OCI-LY1 (cell line): ENCODE data around the gene PGAP1.

Experiments used
- H2AFZ ChIP-seq: fragments of 200-600 bp; sonication (generic), shearing (Covaris generic); 2 replicates; pipeline ENCODE4 v1.6.0; 2014; ENCODE audit warnings: antibody characterized with exemption, mild to moderate bottlenecking, low read length
- H3F3A ChIP-seq: fragments of 200-600 bp; sonication (generic), shearing (Covaris generic); 2 replicates; pipeline ENCODE4 v1.6.0; 2014; ENCODE audit warnings: mild to moderate bottlenecking, antibody characterized with exemption, low read length, moderate library complexity; ENCODE audit not compliant: insufficient read depth
- H3K27ac ChIP-seq: fragments of 200-600 bp; sonication (generic); 2 replicates; pipeline ENCODE4 v1.5.1; 2014; ENCODE audit warnings: low read length, mixed run types, mild to moderate bottlenecking, low read depth; ENCODE audit not compliant: poor library complexity, severe bottlenecking
- H3K27me3 ChIP-seq: fragments of 200-600 bp; sonication (generic); 2 replicates; pipeline ENCODE4 v1.6.0; 2014; ENCODE audit warnings: antibody characterized with exemption, mild to moderate bottlenecking, low read length, moderate library complexity; ENCODE audit not compliant: insufficient read depth
- H3K36me3 ChIP-seq: fragments of 200-600 bp; sonication (generic); 2 replicates; pipeline ENCODE4 v1.6.1; 2014; ENCODE audit warnings: mild to moderate bottlenecking, antibody characterized with exemption, low read length, moderate library complexity, mixed read lengths; ENCODE audit not compliant: insufficient read depth
- H3K4me1 ChIP-seq: fragments of 200-600 bp; sonication (generic); 2 replicates; pipeline ENCODE4 v1.5.1; 2014; ENCODE audit warnings: mild to moderate bottlenecking, low read length, moderate library complexity; ENCODE audit not compliant: insufficient read depth, severe bottlenecking
- H3K4me2 ChIP-seq: fragments of 200-600 bp; sonication (generic), shearing (Covaris generic); 2 replicates; pipeline ENCODE4 v1.6.1; 2014; ENCODE audit warnings: low read length
- H3K4me3 ChIP-seq: fragments of 200-600 bp; sonication (generic); 2 replicates; pipeline ENCODE4 v1.5.1; 2014; ENCODE audit warnings: low read length, low read depth, mild to moderate bottlenecking, mixed read lengths; ENCODE audit not compliant: poor library complexity, severe bottlenecking
- H3K79me2 ChIP-seq: fragments of 200-600 bp; shearing (Covaris generic); 2 replicates; pipeline ENCODE4 v1.6.1; 2016; ENCODE audit warnings: mixed run types, low read length, mixed read lengths; ENCODE audit not compliant: insufficient read depth
- H3K9ac ChIP-seq: fragments of 200-600 bp; sonication (generic), shearing (Covaris generic); 2 replicates; pipeline ENCODE4 v1.6.1; 2014; ENCODE audit warnings: mild to moderate bottlenecking, low read length, mixed read lengths
- H3K9me2 ChIP-seq: fragments of 200-600 bp; sonication (generic), shearing (Covaris generic); 2 replicates; pipeline ENCODE4 v1.6.1; 2014; ENCODE audit warnings: low read depth, mild to moderate bottlenecking, low read length, mixed read lengths
- H3K9me3 ChIP-seq: fragments of 200-600 bp; shearing (Covaris generic); 2 replicates; pipeline ENCODE4 v1.6.1; 2014; ENCODE audit warnings: low read length, mixed read lengths
- H4K20me1 ChIP-seq: fragments of 200-600 bp; sonication (generic), shearing (Covaris generic); 2 replicates; pipeline ENCODE4 v1.6.0; 2016; ENCODE audit warnings: mild to moderate bottlenecking, low read length; ENCODE audit not compliant: insufficient read depth
- EZH2 ChIP-seq: fragments of 200-600 bp; sonication (generic), shearing (Covaris generic); IDR thresholded peaks from 2 replicates; pipeline ENCODE4 v1.8.0; 2017; ENCODE audit warnings: borderline replicate concordance, mixed run types, mild to moderate bottlenecking, antibody characterized with exemption, low read length, moderate library complexity, mixed read lengths
- TF ChIP-seq, protein P1 (sequence below): fragments of 200-600 bp; sonication (generic), shearing (Covaris generic); IDR thresholded peaks from 2 replicates; pipeline ENCODE4 v1.5.1; 2017; ENCODE audit warnings: mild to moderate bottlenecking, antibody characterized with exemption, low read length, moderate library complexity, mixed read lengths

PGAP1 gene

DNA sequence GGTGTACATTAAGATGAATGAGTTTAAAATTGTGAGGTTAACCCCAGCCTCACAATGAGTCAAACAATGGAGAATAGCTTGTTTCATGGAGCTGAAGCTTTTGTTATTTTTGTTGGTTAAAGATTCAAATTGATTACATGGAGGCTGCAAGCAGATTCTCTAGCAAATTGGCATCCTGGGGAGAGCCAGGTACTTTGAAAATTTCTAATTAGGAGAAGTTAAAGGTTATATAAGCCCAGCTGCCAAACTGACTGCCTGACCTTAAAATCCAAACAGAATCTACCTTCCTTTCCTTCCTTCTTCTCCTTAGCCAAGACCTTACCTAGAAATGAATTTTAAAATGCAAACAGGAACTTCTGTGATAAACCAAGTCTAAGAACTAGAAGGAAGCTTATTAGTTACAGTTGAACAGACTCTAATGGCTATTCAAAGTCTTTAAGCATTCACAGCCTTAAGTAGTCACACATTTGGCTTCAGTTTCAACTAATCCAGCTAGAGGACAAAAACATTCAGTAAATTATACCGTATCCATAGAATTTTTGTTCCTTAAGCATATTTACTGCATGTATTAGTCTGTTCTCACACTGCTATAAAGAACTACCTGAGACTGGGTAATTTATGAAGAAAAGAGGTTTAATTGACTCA, 31.5 kb upstream of the PGAP1 start:
- Histone ChIP-seq H3K36me3 (no peaks in the 10 kb centered on the region), H3K27ac (no peak overlapping the region), H3K9me2 (no peaks in the 10 kb centered on the region), H3K9ac (no peak overlapping the region), H4K20me1 (no peaks in the 10 kb centered on the region), H3K27me3 (no peaks in the 10 kb centered on the region), H3K9me3 (no peaks in the 10 kb centered on the region), H2AFZ (no peak overlapping the region), H3K4me3 (no peak overlapping the region), H3F3A (no peaks in the 10 kb centered on the region), H3K79me2 (no peaks in the 10 kb centered on the region), H3K4me1 (no peaks in the 10 kb centered on the region), H3K4me2 (no peak overlapping the region)
- TF ChIP-seq, protein P1, sequence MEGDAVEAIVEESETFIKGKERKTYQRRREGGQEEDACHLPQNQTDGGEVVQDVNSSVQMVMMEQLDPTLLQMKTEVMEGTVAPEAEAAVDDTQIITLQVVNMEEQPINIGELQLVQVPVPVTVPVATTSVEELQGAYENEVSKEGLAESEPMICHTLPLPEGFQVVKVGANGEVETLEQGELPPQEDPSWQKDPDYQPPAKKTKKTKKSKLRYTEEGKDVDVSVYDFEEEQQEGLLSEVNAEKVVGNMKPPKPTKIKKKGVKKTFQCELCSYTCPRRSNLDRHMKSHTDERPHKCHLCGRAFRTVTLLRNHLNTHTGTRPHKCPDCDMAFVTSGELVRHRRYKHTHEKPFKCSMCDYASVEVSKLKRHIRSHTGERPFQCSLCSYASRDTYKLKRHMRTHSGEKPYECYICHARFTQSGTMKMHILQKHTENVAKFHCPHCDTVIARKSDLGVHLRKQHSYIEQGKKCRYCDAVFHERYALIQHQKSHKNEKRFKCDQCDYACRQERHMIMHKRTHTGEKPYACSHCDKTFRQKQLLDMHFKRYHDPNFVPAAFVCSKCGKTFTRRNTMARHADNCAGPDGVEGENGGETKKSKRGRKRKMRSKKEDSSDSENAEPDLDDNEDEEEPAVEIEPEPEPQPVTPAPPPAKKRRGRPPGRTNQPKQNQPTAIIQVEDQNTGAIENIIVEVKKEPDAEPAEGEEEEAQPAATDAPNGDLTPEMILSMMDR: no peak
- TF ChIP-seq EZH2: no peak

DNA sequence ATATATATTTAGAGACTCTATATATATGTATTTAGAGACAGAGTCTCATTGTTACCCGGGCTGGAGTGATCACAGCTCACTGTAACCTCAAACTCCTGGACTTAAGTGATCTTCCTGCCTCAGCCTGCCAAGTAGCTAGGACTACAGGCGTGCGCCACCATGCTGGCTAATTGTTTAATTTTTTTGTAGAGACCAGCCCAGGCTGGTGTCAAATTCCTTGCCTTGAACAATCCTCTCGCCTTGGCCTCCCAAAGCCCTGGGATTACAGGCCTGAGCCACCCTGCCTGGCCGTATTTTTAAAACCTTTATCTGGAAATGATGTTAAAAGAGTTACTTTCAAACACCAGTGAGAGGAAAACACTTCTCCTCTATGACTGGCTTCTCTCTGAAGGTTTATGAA, 30.9 kb upstream of the PGAP1 start:
- no peaks in the 10 kb centered on the region for H4K20me1 ChIP-seq
- no peak overlapping the region for H2AFZ ChIP-seq
- no peaks in the 10 kb centered on the region for H3K9me3 ChIP-seq
- no peaks in the 10 kb centered on the region for H3K79me2 ChIP-seq
- H3K4me1 ChIP-seq: no peaks in the 10 kb centered on the region
- no peak overlapping the region for H3K4me3 ChIP-seq
- no peak overlapping the region for H3K27ac ChIP-seq
- H3K36me3 ChIP-seq: no peaks in the 10 kb centered on the region
- H3F3A ChIP-seq: no peaks in the 10 kb centered on the region
- TF ChIP-seq, protein P1: no peak
- no peak for TF ChIP-seq EZH2
- no peak overlapping the region for H3K4me2 ChIP-seq
- no peaks in the 10 kb centered on the region for H3K27me3 ChIP-seq
- H3K9ac ChIP-seq: no peak overlapping the region
- no peaks in the 10 kb centered on the region for H3K9me2 ChIP-seq

DNA sequence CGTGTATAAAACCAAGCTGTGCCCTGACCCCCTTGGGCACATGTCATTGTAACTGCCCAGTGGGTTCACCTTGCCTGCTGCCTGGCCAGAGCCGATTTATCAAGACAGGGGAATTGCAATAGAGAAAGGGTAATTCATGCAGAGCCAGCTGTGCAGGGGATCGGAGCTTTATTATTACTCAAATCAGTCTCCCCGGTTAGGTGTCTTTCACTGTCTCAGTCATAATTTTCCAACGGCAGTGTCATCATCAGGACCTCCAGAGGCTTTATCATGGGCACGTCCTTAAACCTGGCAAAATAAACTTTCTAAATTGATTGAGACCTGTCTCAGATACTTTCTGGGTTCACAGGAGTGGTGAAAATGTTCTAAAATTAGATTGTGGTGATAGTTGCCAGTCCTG, 29.6 kb upstream of the PGAP1 start:
- TF ChIP-seq, protein P1: no peak
- TF ChIP-seq EZH2: no peak
- H3K79me2 ChIP-seq: no peaks in the 10 kb centered on the region

More for the DNA sequence above, 29.6 kb upstream of the PGAP1 start:
- no peak overlapping the region for H3K4me2 ChIP-seq
- no peaks in the 10 kb centered on the region for H3K9me3 ChIP-seq
- no peak overlapping the region for H2AFZ ChIP-seq
- H3K4me3 ChIP-seq: no peak overlapping the region
- H4K20me1 ChIP-seq: no peaks in the 10 kb centered on the region
- H3K9me2 ChIP-seq: no peaks in the 10 kb centered on the region
- H3K27me3 ChIP-seq: no peaks in the 10 kb centered on the region
- no peak overlapping the region for H3K27ac ChIP-seq
- no peak overlapping the region for H3K9ac ChIP-seq
- no peaks in the 10 kb centered on the region for H3K4me1 ChIP-seq
- H3K36me3 ChIP-seq: no peaks in the 10 kb centered on the region
- H3F3A ChIP-seq: no peaks in the 10 kb centered on the region
